NCI-H1417 (cell line): ENCODE results near the gene SLC47A2.

Experiments
- DNase-seq, 3 experiments: peaks; one replicate each; lab custom pipeline; 2025; lab: John Stamatoyannopoulos, UW

Gene SLC47A2

GRCh38 chr17:19726631-19727376, 10.4 kb upstream of the SLC47A2 start:
- DNase-seq, result peak in 1 of 3 experiments; percentile 10

- DNase-seq, result no peak
These were observed 9.1 kb upstream of the SLC47A2 start for GRCh38 chr17:19725486-19725885.

GRCh38 chr17:19724501-19725420, 8.4 kb upstream of the SLC47A2 start:
- DNase-seq, result peak in 2 of 3 experiments; percentile 47 to 71

- peak in 2 of 3 experiments; percentile 46 to 76 for DNase-seq
These were observed 7.6 kb upstream of the SLC47A2 start for GRCh38 chr17:19723964-19724363.

DNA sequence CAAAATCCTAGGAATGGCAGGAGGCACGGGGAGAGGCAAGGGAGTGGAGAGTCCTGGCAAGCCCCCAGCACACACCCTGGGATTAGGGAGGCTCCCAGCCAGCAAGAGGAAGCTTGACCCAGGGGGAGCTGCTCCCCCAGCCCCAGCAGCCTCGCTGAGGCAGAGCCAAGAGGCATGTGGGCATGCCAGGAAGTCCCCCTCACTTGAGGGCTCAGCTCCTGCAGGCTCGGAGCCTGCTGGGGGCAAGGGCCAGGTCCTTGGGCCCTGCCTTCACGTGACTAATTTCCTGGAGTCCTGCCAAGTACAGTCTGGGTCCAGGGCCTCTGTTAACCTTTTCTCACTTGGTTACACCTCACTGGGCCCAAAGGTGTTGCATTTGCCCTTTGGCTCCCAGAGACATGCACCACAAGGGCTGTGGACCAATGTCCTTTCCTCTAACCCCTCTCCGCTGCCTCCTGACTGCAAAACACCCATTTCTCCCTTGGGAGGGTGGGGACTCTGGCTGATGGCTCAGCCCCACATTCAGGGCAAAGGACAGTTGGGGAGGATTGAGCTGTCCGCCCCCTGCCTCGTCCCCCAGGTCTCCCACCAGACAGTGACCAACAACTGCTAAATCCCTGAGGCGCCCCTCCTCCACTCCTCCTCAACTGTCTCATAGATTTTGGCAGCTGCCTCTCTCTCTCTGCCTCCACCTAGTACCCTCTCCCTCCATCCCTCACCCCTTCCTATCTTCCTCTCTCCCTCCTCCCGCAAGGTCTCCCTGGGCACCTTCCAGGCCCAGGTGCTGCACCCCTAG, 4.4 kb upstream of the SLC47A2 start:
- DNase-seq, result peak in 1 of 3 experiments; percentile 15

- DNase-seq, result no peak
These were observed 3.8 kb upstream of the SLC47A2 start for GRCh38 chr17:19720210-19720475.

DNA sequence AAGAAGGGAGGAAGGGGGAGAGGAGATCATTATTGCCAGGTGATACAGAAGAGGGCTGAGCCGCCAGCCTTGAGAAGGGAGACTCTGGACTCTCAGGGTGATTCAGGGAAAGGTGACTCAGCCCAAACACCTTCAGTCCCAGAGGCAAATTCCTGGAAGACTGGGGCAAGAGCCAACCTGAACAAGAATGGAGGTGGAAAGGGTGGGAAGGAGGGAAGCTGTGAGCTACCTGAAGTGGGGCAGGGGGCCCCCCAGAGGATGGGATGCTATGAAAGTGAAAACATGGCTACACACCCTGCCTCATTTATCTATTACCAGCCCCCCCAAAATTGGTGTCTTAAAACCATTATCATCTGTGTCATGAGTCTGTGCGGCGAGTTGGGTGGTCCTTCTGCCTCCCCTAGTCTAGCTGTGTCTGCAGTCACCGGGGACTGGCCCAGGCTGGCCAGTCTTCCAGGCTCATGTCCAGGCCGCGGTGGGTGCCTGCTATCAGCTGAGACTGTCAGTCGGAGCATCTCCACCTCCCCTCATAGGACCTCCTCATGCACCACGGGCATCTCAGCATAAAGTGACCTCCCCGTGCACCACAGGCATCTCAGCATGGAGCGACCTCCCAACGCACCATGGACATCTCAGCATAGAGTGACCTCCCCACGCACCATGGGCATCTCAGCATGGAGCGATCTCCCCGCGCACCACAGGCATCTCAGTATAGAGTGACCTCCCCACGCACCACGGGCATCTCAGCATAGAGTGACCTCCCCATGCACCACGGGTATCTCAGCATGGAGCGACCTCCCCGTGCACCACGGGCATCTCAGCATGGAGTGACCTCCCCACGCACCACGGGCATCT, 3.2 kb upstream of the SLC47A2 start:
- DNase-seq, result no peak

DNA sequence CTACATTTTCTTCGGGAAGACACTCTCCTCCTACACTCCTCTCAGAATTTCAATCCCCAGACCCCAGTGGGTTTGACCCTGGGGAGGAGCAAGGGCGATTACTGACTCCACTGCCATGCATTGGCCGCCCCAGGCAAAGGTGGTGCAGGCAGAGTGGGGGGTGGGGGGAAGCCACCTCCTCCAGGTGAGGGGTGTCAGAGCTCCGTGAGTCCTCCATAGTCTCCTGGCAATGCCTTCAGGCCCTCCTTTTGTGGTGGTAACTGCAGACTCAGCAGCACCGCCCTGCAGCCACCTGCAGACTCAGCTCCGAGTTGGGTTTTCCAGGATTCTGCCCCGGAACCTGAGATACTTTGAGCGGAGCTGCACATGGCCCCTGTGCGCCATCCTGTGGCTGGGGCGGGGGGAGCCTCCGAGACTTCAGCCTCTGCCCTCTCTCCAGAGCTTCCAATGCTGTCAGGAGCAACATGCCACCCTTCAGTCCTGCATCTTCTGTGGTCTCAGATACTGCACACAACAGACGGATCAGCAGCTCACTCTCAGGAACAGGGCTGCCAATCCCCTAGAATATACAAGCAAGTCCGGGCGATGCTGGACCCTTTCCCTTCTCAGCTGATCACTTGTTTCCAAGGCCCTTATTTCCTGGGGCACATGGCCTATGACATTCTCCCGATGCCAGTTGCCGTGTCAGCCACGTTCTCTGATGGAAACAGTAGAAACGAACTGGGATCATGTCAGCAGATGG, 2.4 kb upstream of the SLC47A2 start:
- DNase-seq, result no peak

GRCh38 chr17:19718041-19718612, 1.7 kb upstream of the SLC47A2 start:
- no peak for DNase-seq

- no peak for DNase-seq
These were observed 1.1 kb upstream of the SLC47A2 start for GRCh38 chr17:19717411-19717908.

DNA sequence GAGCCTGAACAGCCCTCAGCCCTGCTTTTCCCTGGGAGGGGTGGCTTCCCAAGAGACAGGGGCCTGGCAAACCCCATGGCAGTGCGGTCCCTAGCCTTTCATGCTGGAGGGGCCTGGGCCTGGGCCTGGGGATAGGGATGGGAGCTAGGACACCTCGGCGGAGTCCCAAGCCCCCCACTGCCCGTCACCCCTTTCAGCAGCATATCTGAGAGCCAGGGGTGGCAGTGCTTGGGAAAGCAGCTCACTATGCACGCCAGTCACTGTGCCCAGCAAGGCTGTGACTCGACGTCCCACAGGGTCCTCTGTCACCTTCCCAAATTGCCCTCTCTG, 612 bp upstream of the SLC47A2 start:
- DNase-seq, result no peak

- DNase-seq, result peak in 2 of 3 experiments; percentile 3 to 37
These were observed 1.6 kb downstream of the SLC47A2 start for GRCh38 chr17:19714542-19715411.

DNA sequence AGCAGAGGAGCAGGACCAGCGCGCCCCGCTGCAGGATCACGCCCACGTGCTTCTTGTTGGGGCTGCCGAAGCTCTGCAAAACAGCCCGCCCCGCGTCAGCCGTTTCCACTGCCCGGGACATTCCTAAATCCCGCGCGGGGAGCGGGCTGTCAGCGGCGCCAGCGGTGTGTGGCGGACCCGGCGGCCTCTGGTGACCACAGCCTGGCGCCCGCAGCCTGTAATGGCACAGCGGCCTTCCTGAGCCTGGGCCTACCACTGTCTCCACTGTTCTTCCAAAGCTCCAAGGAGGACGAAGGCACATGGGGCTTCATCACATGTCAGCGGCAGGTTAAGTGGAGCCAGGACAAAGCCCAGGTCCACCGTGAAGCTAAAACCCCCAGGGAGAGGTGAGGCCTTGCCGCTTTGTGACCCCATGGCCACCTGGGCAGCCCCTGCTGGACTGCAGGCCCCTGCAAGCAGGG, 2.5 kb downstream of the SLC47A2 start:
- no peak for DNase-seq

- no peak for DNase-seq
These were observed 2.9 kb downstream of the SLC47A2 start for GRCh38 chr17:19713462-19713861.

GRCh38 chr17:19712436-19713004, 3.9 kb downstream of the SLC47A2 start:
- no peak for DNase-seq

GRCh38 chr17:19709841-19710240, 6.5 kb downstream of the SLC47A2 start:
- no peak for DNase-seq

DNA sequence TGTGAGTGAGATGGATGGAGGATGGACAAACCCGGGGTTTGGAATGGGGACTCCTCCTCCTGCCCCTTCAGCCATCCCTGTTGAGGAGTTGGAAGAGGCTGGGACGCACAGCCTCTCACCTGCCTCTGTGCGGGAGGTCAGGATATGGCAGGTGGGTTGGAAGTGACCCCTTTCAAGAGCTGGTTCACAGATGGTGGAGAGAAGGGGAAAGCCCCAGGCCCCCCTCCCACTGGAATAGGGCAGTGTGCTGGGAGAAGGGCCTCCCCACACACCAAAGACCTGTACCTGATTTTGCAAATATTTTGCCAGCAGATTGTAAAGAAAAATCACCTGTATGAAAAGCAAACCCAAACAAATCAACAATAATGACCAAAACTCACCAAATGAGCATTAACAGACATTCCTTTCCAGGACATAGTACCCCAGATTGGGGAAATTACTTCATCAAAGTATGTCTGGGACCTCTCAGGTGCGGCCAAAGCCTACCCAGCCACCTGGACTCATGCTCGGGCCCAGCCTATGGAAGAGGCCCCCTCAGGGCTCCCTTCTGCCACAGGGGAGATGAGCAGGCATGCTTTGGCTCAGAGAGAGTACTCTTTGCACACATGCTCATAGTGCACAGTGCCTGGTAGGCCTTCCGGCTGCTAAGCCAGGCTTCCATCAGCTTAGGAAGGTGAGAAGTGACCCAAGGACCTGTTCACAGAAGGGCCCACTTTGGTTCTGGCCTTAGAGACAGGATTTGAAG, 7.8 kb downstream of the SLC47A2 start:
- DNase-seq, result no peak

DNA sequence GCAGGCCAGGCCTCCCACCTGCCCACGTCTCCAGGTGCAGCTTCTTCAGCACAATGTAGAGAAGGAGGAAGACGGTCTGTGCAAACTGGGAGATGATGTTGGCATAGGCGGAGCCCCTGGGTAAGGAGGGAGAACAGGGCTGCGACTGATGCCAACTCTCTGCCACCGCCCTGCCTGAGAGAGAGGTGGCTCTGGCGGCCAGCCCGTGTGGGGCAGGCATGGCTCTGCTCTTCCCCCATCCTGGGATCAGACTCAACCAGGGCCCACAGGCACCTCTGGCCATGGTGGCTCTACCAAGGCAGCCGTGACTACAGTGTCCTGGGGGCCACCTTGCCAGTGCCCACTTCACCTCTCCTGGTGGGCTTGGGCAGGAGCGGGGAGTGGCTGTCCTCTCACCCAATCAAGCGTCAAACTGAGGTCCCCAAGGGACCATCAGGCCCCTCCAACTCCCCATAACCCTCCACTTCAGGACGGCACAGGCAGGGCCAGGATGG, 8.6 kb downstream of the SLC47A2 start:
- DNase-seq, result no peak
